Loucy (cell line): ENCODE results near the gene OCLN.

Source experiments
- H2AFZ ChIP-seq: fragments of 200-600 bp; sonication (generic); 2 replicates; pipeline ENCODE4 v1.6.0; 2016; ENCODE audit warnings: antibody characterized with exemption, mild to moderate bottlenecking, low read length, moderate library complexity
- H3F3A ChIP-seq: fragments of 200-600 bp; 2 replicates; pipeline ENCODE4 v1.6.0; 2016; ENCODE audit warnings: antibody characterized with exemption, low read depth, mild to moderate bottlenecking
- H3K27me3 ChIP-seq: fragments of 200-600 bp; sonication (generic); 2 replicates; pipeline ENCODE4 v1.6.1; 2014; ENCODE audit warnings: low read length, mild to moderate bottlenecking; ENCODE audit not compliant: insufficient read depth, poor library complexity, severe bottlenecking
- H3K36me3 ChIP-seq: fragments of 200-600 bp; sonication (generic); 2 replicates; pipeline ENCODE4 v1.6.1; 2016; ENCODE audit warnings: low read length; ENCODE audit not compliant: insufficient read depth
- H3K4me1 ChIP-seq: fragments of 200-600 bp; sonication (generic); 2 replicates; pipeline ENCODE4 v1.5.1; 2014; ENCODE audit warnings: low read length, mild to moderate bottlenecking; ENCODE audit not compliant: insufficient read depth, poor library complexity, severe bottlenecking
- H3K4me2 ChIP-seq: fragments of 200-600 bp; sonication (generic); 2 replicates; pipeline ENCODE4 v1.6.0; 2014; ENCODE audit warnings: antibody characterized with exemption, low read length, low read depth, mild to moderate bottlenecking; ENCODE audit not compliant: poor library complexity, severe bottlenecking
- H3K4me3 ChIP-seq: fragments of 200-600 bp; sonication (generic); 2 replicates; pipeline ENCODE4 v1.5.1; 2014; ENCODE audit warnings: low read length, mild to moderate bottlenecking, mixed read lengths; ENCODE audit not compliant: poor library complexity, severe bottlenecking
- H3K79me2 ChIP-seq: fragments of 200-600 bp; sonication (generic); 2 replicates; pipeline ENCODE4 v1.6.1; 2014; ENCODE audit warnings: low read length; ENCODE audit not compliant: insufficient read depth
- H3K9ac ChIP-seq: fragments of 200-600 bp; sonication (generic); 2 replicates; pipeline ENCODE4 v1.6.0; 2014; ENCODE audit warnings: mild to moderate bottlenecking, low read depth, low read length, moderate library complexity; ENCODE audit not compliant: poor library complexity, severe bottlenecking
- H3K9me2 ChIP-seq: fragments of 200-600 bp; sonication (generic); replicated peaks from 2 replicates; pipeline ENCODE4 v1.6.1; 2016; ENCODE audit warnings: low read depth, low read length, mixed read lengths
- H3K9me3 ChIP-seq: fragments of 200-600 bp; sonication (generic); 2 replicates; pipeline ENCODE4 v1.6.1; 2014; ENCODE audit warnings: mild to moderate bottlenecking, antibody characterized with exemption, low read length, low read depth; ENCODE audit not compliant: insufficient read depth
- H4K20me1 ChIP-seq: fragments of 200-600 bp; sonication (generic); 2 replicates; pipeline ENCODE4 v1.6.0; 2014; ENCODE audit warnings: antibody characterized with exemption, low read length, mild to moderate bottlenecking; ENCODE audit not compliant: insufficient read depth, poor library complexity, severe bottlenecking
- CTCF ChIP-seq: fragments of 200-600 bp; sonication (generic); conservative IDR thresholded peaks from 2 replicates; pipeline ENCODE4 v1.5.1; 2014; ENCODE audit warnings: mild to moderate bottlenecking, antibody characterized with exemption, low read length
- EZH2phosphoT487 ChIP-seq: fragments of 200-600 bp; IDR thresholded peaks from 2 replicates; pipeline ENCODE4 v1.6.1; 2018; ENCODE audit warnings: antibody characterized with exemption, mild to moderate bottlenecking, moderate library complexity, borderline replicate concordance

OCLN gene

DNA sequence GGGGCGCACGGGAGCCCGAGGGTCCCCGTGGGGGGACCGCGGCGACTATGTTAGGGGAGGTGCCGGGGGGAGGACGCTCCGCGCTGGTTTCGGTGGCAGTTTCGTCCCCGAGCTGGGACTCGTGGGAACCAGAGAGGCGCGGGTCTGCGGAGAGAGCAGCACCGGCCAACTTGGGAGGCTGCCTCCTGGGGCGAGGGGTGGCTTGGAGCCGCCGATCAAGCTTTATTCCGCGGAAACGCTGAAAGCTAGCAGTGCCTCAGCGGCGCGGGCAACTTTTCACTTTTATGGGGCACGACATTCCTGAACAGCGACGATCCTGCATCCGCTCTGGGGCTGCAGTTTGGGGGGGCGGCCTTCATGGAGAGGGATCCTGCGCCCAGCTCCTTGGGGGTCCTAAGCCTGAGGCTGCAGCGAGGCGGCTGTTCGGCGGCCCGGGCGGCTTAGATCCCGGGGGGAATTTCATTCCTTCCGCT is 369 bp downstream of the OCLN start:
- H2AFZ ChIP-seq: no peak overlapping the region
- no peaks in the 10 kb centered on the region for H3K79me2 ChIP-seq
- no peaks in the 10 kb centered on the region for H3K36me3 ChIP-seq

DNA sequence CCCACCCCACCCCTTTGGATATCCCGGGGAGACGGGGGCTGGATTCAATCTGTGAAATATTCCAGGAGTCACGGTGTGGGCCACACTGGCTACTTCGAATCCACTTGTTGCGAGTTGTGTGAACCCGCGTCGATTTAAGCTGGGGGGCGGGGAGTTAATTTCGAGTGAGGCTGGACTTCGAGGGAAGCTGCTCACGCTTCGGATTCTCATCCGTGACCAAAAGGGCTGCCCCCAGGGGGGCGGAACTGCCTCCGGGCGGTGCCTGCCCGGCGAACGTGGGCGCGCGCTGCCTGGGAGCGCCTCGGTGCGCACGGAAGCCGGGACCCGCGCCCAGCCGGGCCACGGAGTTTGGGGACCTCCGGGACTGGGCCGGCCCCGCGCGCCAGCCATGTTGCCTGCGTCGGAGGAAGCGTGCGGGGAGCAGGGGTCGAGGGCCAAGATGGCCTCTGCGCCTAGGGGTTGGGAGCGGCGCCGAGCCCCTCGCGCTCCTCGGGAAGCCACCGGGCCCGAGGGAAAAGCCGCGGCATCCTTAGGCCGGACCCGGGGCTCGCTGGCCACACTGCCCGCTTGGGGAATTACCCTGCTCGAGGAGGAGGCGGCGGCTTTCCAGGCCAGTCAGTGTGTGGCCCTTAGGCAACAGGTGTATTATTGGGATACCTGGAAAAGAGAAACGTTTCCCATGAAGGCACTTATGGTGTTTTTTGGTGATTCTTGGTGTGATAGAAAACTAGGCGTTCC is 975 bp downstream of the OCLN start:
- Histone ChIP-seq H3F3A (no peaks in the 10 kb centered on the region), H3K4me3 (no peak overlapping the region), H3K9ac (no peak overlapping the region), H3K79me2 (no peaks in the 10 kb centered on the region), H3K4me2 (no peak overlapping the region), H2AFZ (no peak overlapping the region), H3K36me3 (no peaks in the 10 kb centered on the region), H3K9me2 (no peaks in the 10 kb centered on the region), H3K27me3 (no peaks in the 10 kb centered on the region), H3K9me3 (no peaks in the 10 kb centered on the region), H4K20me1 (no peaks in the 10 kb centered on the region), H3K4me1 (no peaks in the 10 kb centered on the region)
- no peak for TF ChIP-seq CTCF
- no peak for TF ChIP-seq EZH2phosphoT487

More for the DNA sequence above, 369 bp downstream of the OCLN start:
- no peaks in the 10 kb centered on the region for H4K20me1 ChIP-seq
- no peak overlapping the region for H3K4me2 ChIP-seq
- no peaks in the 10 kb centered on the region for H3K9me3 ChIP-seq
- H3F3A ChIP-seq: no peaks in the 10 kb centered on the region
- H3K9ac ChIP-seq: no peak overlapping the region
- TF ChIP-seq CTCF: no peak
- TF ChIP-seq EZH2phosphoT487: no peak
- no peak overlapping the region for H3K4me3 ChIP-seq
- H3K4me1 ChIP-seq: no peaks in the 10 kb centered on the region
- no peaks in the 10 kb centered on the region for H3K9me2 ChIP-seq
- H3K27me3 ChIP-seq: no peaks in the 10 kb centered on the region

DNA sequence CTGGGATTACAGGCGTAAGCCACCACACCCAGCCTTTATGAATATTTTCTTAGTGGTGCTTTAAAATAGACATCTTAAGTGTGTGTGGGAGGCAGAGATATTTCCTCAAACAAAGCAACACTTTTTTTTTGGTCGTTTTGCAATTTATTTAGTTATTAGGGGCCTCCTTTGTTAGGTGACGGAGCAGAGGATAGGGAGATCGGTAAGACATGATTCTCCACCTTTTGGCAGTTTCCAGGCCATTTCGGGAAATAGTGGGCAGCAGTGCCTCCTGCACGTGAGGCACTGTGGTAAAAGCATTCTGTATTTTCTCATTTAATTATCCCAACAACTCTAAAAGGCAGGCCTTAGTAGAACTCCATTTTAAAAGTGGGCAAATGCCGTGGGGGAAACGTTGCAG is 1.9 kb downstream of the OCLN start:
- Histone ChIP-seq H3K79me2 (no peaks in the 10 kb centered on the region), H3K27me3 (no peaks in the 10 kb centered on the region), H3K36me3 (no peaks in the 10 kb centered on the region), H3K9me3 (no peaks in the 10 kb centered on the region), H3F3A (no peaks in the 10 kb centered on the region), H3K4me3 (no peak overlapping the region), H3K9ac (no peak overlapping the region), H2AFZ (no peak overlapping the region), H4K20me1 (no peaks in the 10 kb centered on the region), H3K4me1 (no peaks in the 10 kb centered on the region), H3K4me2 (no peak overlapping the region), H3K9me2 (no peaks in the 10 kb centered on the region)
- TF ChIP-seq EZH2phosphoT487 (no peak), CTCF (no peak)
